ENCODE measurements around the gene LARP1.

GRCh38 chr5:154788212-154788611, 33.0 kb downstream of the LARP1 start:
- TF ChIP-seq, protein P1, sequence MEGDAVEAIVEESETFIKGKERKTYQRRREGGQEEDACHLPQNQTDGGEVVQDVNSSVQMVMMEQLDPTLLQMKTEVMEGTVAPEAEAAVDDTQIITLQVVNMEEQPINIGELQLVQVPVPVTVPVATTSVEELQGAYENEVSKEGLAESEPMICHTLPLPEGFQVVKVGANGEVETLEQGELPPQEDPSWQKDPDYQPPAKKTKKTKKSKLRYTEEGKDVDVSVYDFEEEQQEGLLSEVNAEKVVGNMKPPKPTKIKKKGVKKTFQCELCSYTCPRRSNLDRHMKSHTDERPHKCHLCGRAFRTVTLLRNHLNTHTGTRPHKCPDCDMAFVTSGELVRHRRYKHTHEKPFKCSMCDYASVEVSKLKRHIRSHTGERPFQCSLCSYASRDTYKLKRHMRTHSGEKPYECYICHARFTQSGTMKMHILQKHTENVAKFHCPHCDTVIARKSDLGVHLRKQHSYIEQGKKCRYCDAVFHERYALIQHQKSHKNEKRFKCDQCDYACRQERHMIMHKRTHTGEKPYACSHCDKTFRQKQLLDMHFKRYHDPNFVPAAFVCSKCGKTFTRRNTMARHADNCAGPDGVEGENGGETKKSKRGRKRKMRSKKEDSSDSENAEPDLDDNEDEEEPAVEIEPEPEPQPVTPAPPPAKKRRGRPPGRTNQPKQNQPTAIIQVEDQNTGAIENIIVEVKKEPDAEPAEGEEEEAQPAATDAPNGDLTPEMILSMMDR (IDR thresholded peaks at IDR 0.05): no peak
- no peak for TF ChIP-seq POLR2A (IDR thresholded peaks at IDR 0.05)
